H1 (cell line): ENCODE data around the gene DYDC1. TPM values are rescaled to one million over a fixed set of nuclear protein-coding genes. Genes with fewer than 3 reads are reported as not detected.

Source experiments
- CTCF ChIA-PET: fragments of 300-600 bp; sonication (Branson Sonifier 250); formaldehyde crosslinking; loops from one replicate; lab custom pipeline; 2021; ENCODE audit not compliant: partially characterized antibody; lab: Charles Lee
- POLR2A ChIA-PET: fragments of 300-600 bp; sonication (Branson Sonifier 250); formaldehyde crosslinking; loops from one replicate; lab custom pipeline; 2021; ENCODE audit warnings: inconsistent platforms; ENCODE audit not compliant: partially characterized antibody; lab: Charles Lee
- DNase-seq, 2 experiments: peaks; one replicate each; pipeline versions ENCODE4 v3.0.0 to v3.0.0-alpha.2; 2010 to 2022; ENCODE audit warnings: low spot score in 2 of 2, low read depth in 1 of 2, mixed read lengths in 1 of 2
- FAIRE-seq: peaks from 2 replicates; lab custom pipeline; 2011; peaks lifted over from hg19 to GRCh38; lab: Jason Lieb, UNC
- H2AFZ ChIP-seq: 2 replicates; pipeline ENCODE4 v1.8.1; 2012; ENCODE audit warnings: low read length, inconsistent platforms
- H2AK5ac ChIP-seq: 2 replicates; pipeline ENCODE4 v1.6.1; 2013; ENCODE audit warnings: low read depth, low read length
- H2BK120ac ChIP-seq: replicated peaks from 2 replicates; pipeline ENCODE3; 2013; ENCODE audit warnings: low read depth, low read length, inconsistent platforms
- H2BK12ac ChIP-seq: 2 replicates; pipeline ENCODE4 v1.6.1; 2013; ENCODE audit warnings: low read depth, low read length
- H2BK15ac ChIP-seq: 2 replicates; pipeline ENCODE4 v1.6.1; 2013; ENCODE audit warnings: low read length
- H2BK20ac ChIP-seq: 2 replicates; pipeline ENCODE4 v1.6.1; 2013; ENCODE audit warnings: low read length
- H2BK5ac ChIP-seq: 2 replicates; pipeline ENCODE4 v1.6.1; 2013; ENCODE audit warnings: low read depth, low read length
- H3K14ac ChIP-seq: 2 replicates; pipeline ENCODE4 v1.6.1; 2013; ENCODE audit warnings: inconsistent platforms; ENCODE audit not compliant: insufficient read length
- H3K18ac ChIP-seq: 2 replicates; pipeline ENCODE4 v1.6.1; 2013; ENCODE audit warnings: low read length; ENCODE audit errors: extremely low read depth
- H3K23ac ChIP-seq: 2 replicates; pipeline ENCODE4 v1.6.1; 2013; ENCODE audit warnings: inconsistent platforms; ENCODE audit not compliant: insufficient read length
- H3K23me2 ChIP-seq: 2 replicates; pipeline ENCODE4 v1.6.1; 2013; ENCODE audit warnings: low read depth, low read length
- H3K27ac ChIP-seq: 2 replicates; pipeline ENCODE4 v1.6.1; 2011; ENCODE audit warnings: low read depth, low read length, inconsistent platforms
- H3K27me3 ChIP-seq, 4 experiments: replicated peaks in 1 of 4; 1 replicate in 1 of 4; 2 replicates in 3 of 4; pipeline versions ENCODE4 v1.6.1 to v1.8.1; 2011 to 2013; ENCODE audit warnings: low read length in 3 of 4, mild to moderate bottlenecking in 3 of 4, inconsistent platforms in 2 of 4, mixed read lengths in 2 of 4, moderate library complexity in 1 of 4; ENCODE audit not compliant: control insufficient read depth in 3 of 4, insufficient read depth in 3 of 4; ENCODE audit errors: extremely low read depth in 1 of 4
- H3K36me3 ChIP-seq, 4 experiments: 2 replicates each; pipeline versions ENCODE4 v1.6.1 to v1.8.1; 2011 to 2013; ENCODE audit warnings: mild to moderate bottlenecking in 4 of 4, low read length in 3 of 4, moderate library complexity in 2 of 4, control low read depth in 1 of 4, inconsistent platforms in 1 of 4; ENCODE audit not compliant: insufficient read depth in 4 of 4, control insufficient read depth in 2 of 4
- H3K4ac ChIP-seq: replicated peaks from 2 replicates; pipeline ENCODE3; 2013; ENCODE audit warnings: low read length, low read depth, mixed read lengths, inconsistent platforms; ENCODE audit not compliant: insufficient read length
- H3K4me1 ChIP-seq, 4 experiments: replicated peaks in 1 of 4; 1 replicate in 1 of 4; 2 replicates in 3 of 4; pipeline versions ENCODE4 v1.6.1 to v1.8.1; 2011 to 2013; ENCODE audit warnings: low read length in 3 of 4, inconsistent platforms in 2 of 4, mixed read lengths in 1 of 4; ENCODE audit not compliant: insufficient read depth in 4 of 4, control insufficient read depth in 3 of 4
- H3K4me2 ChIP-seq, 2 experiments: 2 replicates each; pipeline versions ENCODE4 v1.6.1 to v1.8.1; 2011 to 2013; ENCODE audit warnings: low read depth in 2 of 2, low read length in 2 of 2, control low read depth in 1 of 2, inconsistent platforms in 1 of 2, mild to moderate bottlenecking in 1 of 2; ENCODE audit not compliant: insufficient read depth in 1 of 2
- H3K4me3 ChIP-seq, 4 experiments: fragments of 200-600, 300-600 bp in 1 of 4; sonication (generic), shearing (Covaris generic), sonication (Bioruptor Twin) in 1 of 4; 2 replicates each; pipeline versions ENCODE4 v1.5.1 to v1.8.1; 2011 to 2016; ENCODE audit warnings: low read length in 4 of 4, low read depth in 3 of 4, control low read depth in 2 of 4, inconsistent platforms in 2 of 4, mild to moderate bottlenecking in 2 of 4, mixed read lengths in 1 of 4, moderate library complexity in 1 of 4; ENCODE audit not compliant: insufficient read depth in 2 of 4; ENCODE audit errors: extremely low read depth in 1 of 4
- H3K56ac ChIP-seq: replicated peaks from 2 replicates; pipeline ENCODE3; 2013; ENCODE audit warnings: low read depth, mild to moderate bottlenecking, mixed read lengths, low read length, inconsistent platforms; ENCODE audit not compliant: insufficient read length
- H3K79me1 ChIP-seq: 2 replicates; pipeline ENCODE4 v1.6.1; 2013; ENCODE audit warnings: low read depth, low read length, control low read depth
- H3K79me2 ChIP-seq, 2 experiments: 2 replicates each; pipeline versions ENCODE4 v1.6.1 to v1.8.1; 2012 to 2013; ENCODE audit warnings: low read length in 2 of 2, mild to moderate bottlenecking in 2 of 2, inconsistent platforms in 1 of 2; ENCODE audit not compliant: insufficient read depth in 2 of 2, control insufficient read depth in 1 of 2
- H3K9ac ChIP-seq, 4 experiments: replicated peaks in 1 of 4; 1 replicate in 1 of 4; 2 replicates in 3 of 4; pipeline versions ENCODE4 v1.6.1 to v1.8.1; 2011 to 2013; ENCODE audit warnings: low read depth in 3 of 4, low read length in 3 of 4, control low read depth in 2 of 4, mild to moderate bottlenecking in 2 of 4, moderate library complexity in 2 of 4, inconsistent platforms in 1 of 4; ENCODE audit errors: extremely low read depth in 1 of 4
- H3K9me3 ChIP-seq, 2 experiments: 2 replicates each; pipeline versions ENCODE4 v1.6.1 to v1.8.1; 2012 to 2013; ENCODE audit warnings: mild to moderate bottlenecking in 2 of 2, moderate library complexity in 2 of 2, control low read depth in 1 of 2, inconsistent platforms in 1 of 2, low read depth in 1 of 2, low read length in 1 of 2, mixed read lengths in 1 of 2; ENCODE audit not compliant: insufficient read depth in 2 of 2
- H4K20me1 ChIP-seq, 2 experiments: replicated peaks in 1 of 2; 2 replicates each; pipeline versions ENCODE3 to v1.8.1; 2011 to 2013; ENCODE audit warnings: inconsistent platforms in 2 of 2, low read length in 2 of 2, mild to moderate bottlenecking in 1 of 2; ENCODE audit not compliant: insufficient read depth in 2 of 2, control insufficient read depth in 1 of 2
- H4K5ac ChIP-seq: 2 replicates; pipeline ENCODE4 v1.6.1; 2013; ENCODE audit warnings: low read length, low read depth, mixed read lengths, inconsistent platforms; ENCODE audit not compliant: insufficient read length
- H4K8ac ChIP-seq: 2 replicates; pipeline ENCODE4 v1.8.0; 2013; ENCODE audit warnings: mild to moderate bottlenecking, moderate library complexity, low read length, inconsistent platforms; ENCODE audit not compliant: insufficient read depth; ENCODE audit errors: extremely low read depth
- H4K91ac ChIP-seq: replicated peaks from 2 replicates; pipeline ENCODE3; 2013; ENCODE audit warnings: low read length, mixed read lengths, inconsistent platforms; ENCODE audit not compliant: insufficient read length
- E2F6 ChIP-seq: IDR thresholded peaks from 2 replicates; pipeline ENCODE4 v1.6.1; 2012; ENCODE audit warnings: inconsistent platforms
- GTF2F1 ChIP-seq: IDR thresholded peaks from 2 replicates; pipeline ENCODE4 v1.6.1; 2012; ENCODE audit warnings: low read depth, low read length, improper control_type of control experiment, borderline replicate concordance
- HDAC2 ChIP-seq, 2 experiments: fragments of 300-600 bp in 1 of 2; sonication (generic) in 1 of 2; IDR thresholded peaks; 2 replicates each; pipeline ENCODE4 v1.6.1; 2011 to 2012; ENCODE audit warnings: low read depth in 2 of 2, low read length in 2 of 2, mild to moderate bottlenecking in 2 of 2, moderate library complexity in 2 of 2, borderline replicate concordance in 1 of 2, inconsistent platforms in 1 of 2
- HDAC6 ChIP-seq: IDR thresholded peaks from one replicate; pipeline ENCODE4 v1.7.1; 2012; ENCODE audit warnings: low read depth, mild to moderate bottlenecking, inconsistent platforms, low read length, moderate library complexity
- JUN ChIP-seq: IDR thresholded peaks from 2 replicates; pipeline ENCODE4 v1.6.1; 2011; ENCODE audit warnings: low read depth, mild to moderate bottlenecking, improper control_type of control experiment, low read length
- JUND ChIP-seq: IDR thresholded peaks from 2 replicates; pipeline ENCODE4 v1.6.1; 2011; ENCODE audit warnings: mild to moderate bottlenecking, improper control_type of control experiment, low read length
- KDM4A ChIP-seq: IDR thresholded peaks from one replicate; pipeline ENCODE4 v1.7.1; 2012; ENCODE audit warnings: low read depth, mild to moderate bottlenecking, moderate library complexity, low read length, inconsistent platforms; ENCODE audit not compliant: severe bottlenecking
- NANOG ChIP-seq: IDR thresholded peaks from 2 replicates; pipeline ENCODE4 v1.6.1; 2011; ENCODE audit warnings: low read length, low read depth, mild to moderate bottlenecking, inconsistent platforms; ENCODE audit not compliant: insufficient read depth, poor library complexity, severe bottlenecking
- RBBP5 ChIP-seq: IDR thresholded peaks from 2 replicates; pipeline ENCODE4 v1.7.1; 2012; ENCODE audit warnings: low read depth, mild to moderate bottlenecking, inconsistent platforms, low read length, moderate library complexity, borderline replicate concordance
- SP1 ChIP-seq: IDR thresholded peaks from 2 replicates; pipeline ENCODE4 v1.6.1; 2011; ENCODE audit warnings: low read depth, low read length
- TAF7 ChIP-seq: optimal IDR thresholded peaks from 2 replicates; pipeline ENCODE3; 2011; ENCODE audit warnings: low read depth, mild to moderate bottlenecking, inconsistent platforms, low read length, moderate library complexity, borderline replicate concordance
- WGBS, 2 experiments: shearing (Covaris generic) in 1 of 2; methylation state at CpG; one replicate each; pipeline versions ENCODE4 v1.1.6 to v1.1.7; 2013 to 2015; ENCODE audit warnings: low lambda C conversion rate in 2 of 2, mixed read lengths in 2 of 2, inconsistent platforms in 1 of 2, low coverage in 1 of 2, missing lambda C conversion rate in 1 of 2; ENCODE audit not compliant: insufficient replicate concordance in 2 of 2, insufficient coverage in 1 of 2, insufficient read length in 1 of 2; ENCODE audit errors: extremely low coverage in 1 of 2, missing lambda C conversion rate in 1 of 2; 5-methylcytosine and 5-hydroxymethylcytosine counted together
- polyA plus RNA-seq, 7 experiments: library from polyadenylated mRNA; depleted of rRNA in 3 of 7; stranded (reverse) in 5 of 7; unstranded in 2 of 7; fragments of >200 nt in 5 of 7; fragments of 200-250 nt in 2 of 7; gene quantifications; 1 replicate in 5 of 7; 2 replicates in 1 of 7; 4 replicates in 1 of 7; pipeline versions ENCODE4 v1.2.1 to v1.2.3, GENCODE V29; 2011 to 2013; ENCODE audit warnings: missing spikeins in 2 of 7, mixed read lengths in 2 of 7
- total RNA-seq: library from RNA; stranded (reverse); fragmentation: NEBNext Ultra II Directional; extraction: Animal tissue kit (Norgen Biotek cat#: 25700); gene quantifications from 2 replicates; pipeline ENCODE4 v1.2.1, GENCODE V29; 2021
- TF ChIP-seq, protein P1 (sequence below): IDR thresholded peaks from 2 replicates; pipeline ENCODE4 v1.6.1; 2011; ENCODE audit warnings: low read length, improper control_type of control experiment

Gene DYDC1
- total and polyA plus RNA-seq, 2 of the 8 experiments (the other 6 are each of a cell fraction or from before 2014, with no cell fraction given) = not detected

- H2BK12ac ChIP-seq = no peak overlapping the region
- no peak overlapping the region for H3K4me2 ChIP-seq
- H3K14ac ChIP-seq = no peak overlapping the region
- no peaks in the 10 kb centered on the region for H3K23me2 ChIP-seq
- 88% methylated on average over 2 of the region's 2 CpGs; no CpG with 5 or more reads in 1 of the 2 experiments for WGBS, 2 experiments
- H2AK5ac ChIP-seq = no peak overlapping the region
- CTCF ChIA-PET = no interaction called here
- no peak overlapping the region for H3K4ac ChIP-seq
- H2BK20ac ChIP-seq = no peak overlapping the region
- H2BK120ac ChIP-seq = no peak overlapping the region
- no peaks in the 10 kb centered on the region; a peak in 1 of 7 replicates for H3K4me1 ChIP-seq
- no peak overlapping the region for H2BK15ac ChIP-seq
- H4K20me1 ChIP-seq = no peaks in the 10 kb centered on the region
- no peak overlapping the region for H3K4me3 ChIP-seq
- no peak overlapping the region for H4K91ac ChIP-seq
- POLR2A ChIA-PET = no interaction called here
- no peak for DNase-seq
- no peaks in the 10 kb centered on the region for H3K79me1 ChIP-seq
- no peaks in the 10 kb centered on the region for H3K36me3 ChIP-seq
- no peak overlapping the region for H3K27ac ChIP-seq
- H3K9ac ChIP-seq = no peak overlapping the region
- no peaks in the 10 kb centered on the region for H3K9me3 ChIP-seq
- no peak for FAIRE-seq
- H3K27me3 ChIP-seq = no peaks in the 10 kb centered on the region
- H3K18ac ChIP-seq = no peak overlapping the region
- H4K8ac ChIP-seq = no peak overlapping the region
- H3K79me2 ChIP-seq = no peaks in the 10 kb centered on the region
- H3K23ac ChIP-seq = no peak overlapping the region
- H2AFZ ChIP-seq = no peak overlapping the region
- H3K56ac ChIP-seq = no peak overlapping the region
- H4K5ac ChIP-seq = no peak overlapping the region
- H2BK5ac ChIP-seq = no peak overlapping the region
- no peak for TF ChIP-seq KDM4A
- no peak for TF ChIP-seq NANOG
- TF ChIP-seq SP1 = no peak
- no peak for TF ChIP-seq E2F6
- no peak for TF ChIP-seq RBBP5
- TF ChIP-seq JUND = no peak
- no peak for TF ChIP-seq HDAC2 (IDR thresholded peaks at IDR 0.05; ENCODE audit: borderline replicate concordance in 1 of 2, low read depth in 2 of 2, low read length in 2 of 2)
- no peak for TF ChIP-seq JUN
- no peak for TF ChIP-seq GTF2F1
- no peak for TF ChIP-seq TAF7
- TF ChIP-seq, protein P1, sequence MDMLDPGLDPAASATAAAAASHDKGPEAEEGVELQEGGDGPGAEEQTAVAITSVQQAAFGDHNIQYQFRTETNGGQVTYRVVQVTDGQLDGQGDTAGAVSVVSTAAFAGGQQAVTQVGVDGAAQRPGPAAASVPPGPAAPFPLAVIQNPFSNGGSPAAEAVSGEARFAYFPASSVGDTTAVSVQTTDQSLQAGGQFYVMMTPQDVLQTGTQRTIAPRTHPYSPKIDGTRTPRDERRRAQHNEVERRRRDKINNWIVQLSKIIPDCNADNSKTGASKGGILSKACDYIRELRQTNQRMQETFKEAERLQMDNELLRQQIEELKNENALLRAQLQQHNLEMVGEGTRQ = no peak
- TF ChIP-seq HDAC6 = no peak
Observed at GRCh38 chr10:80394358-80394916, 37.9 kb upstream of the DYDC1 start.
